Transverse colon (tissue), 4 donors: Measurements from ENCODE around the gene GABPA.

Source experiments
- EP300 ChIP-seq: sonication (generic); formaldehyde crosslinking; IDR thresholded peaks from one replicate; pipeline ENCODE4 v1.6.1; 2017; ENCODE audit warnings: antibody characterized with exemption, low read depth
- POLR2A ChIP-seq: fragments of 450-650 bp; IDR thresholded peaks from one replicate; pipeline ENCODE4 v1.6.1; 2016; ENCODE audit warnings: antibody characterized with exemption, mild to moderate bottlenecking, moderate library complexity
- POLR2AphosphoS5 ChIP-seq, 3 donors: sonication (generic); formaldehyde crosslinking; IDR thresholded peaks; one replicate each; pipeline ENCODE4 v1.6.1; 2016; ENCODE audit warnings: antibody characterized with exemption in 3 of 3
- TF ChIP-seq, protein P1 (sequence below), 5 experiments: fragments of 200-600 bp in 3 of 5; fragments of 450-650 bp in 2 of 5; sonication (generic) in 3 of 5; IDR thresholded peaks; 1 replicate in 2 of 5; 2 replicates in 3 of 5; pipeline ENCODE4 v1.5.1; 2016 to 2017; ENCODE audit warnings: antibody characterized with exemption in 5 of 5, inconsistent platforms in 3 of 5, mild to moderate bottlenecking in 2 of 5, moderate library complexity in 1 of 5

DNA sequence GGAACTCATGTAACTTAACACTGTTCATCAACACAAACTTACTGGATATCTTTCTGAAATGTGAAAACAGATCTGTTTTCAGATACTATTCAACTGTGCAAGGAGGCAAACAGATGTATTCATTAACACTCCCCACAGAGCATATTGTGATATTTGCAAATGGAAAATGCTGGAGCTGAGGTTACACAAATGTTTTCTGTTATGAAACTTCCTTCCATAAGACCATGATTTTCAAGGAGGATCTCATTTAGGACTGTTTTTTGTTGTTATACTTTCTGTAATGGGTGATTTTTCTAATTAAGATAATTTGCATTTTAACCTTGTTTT lies 56.1 kb downstream of the GABPA start:
- TF ChIP-seq POLR2AphosphoS5 (IDR thresholded peaks at IDR 0.05) (no peak), POLR2A (no peak), EP300 (no peak)
- TF ChIP-seq, protein P1, sequence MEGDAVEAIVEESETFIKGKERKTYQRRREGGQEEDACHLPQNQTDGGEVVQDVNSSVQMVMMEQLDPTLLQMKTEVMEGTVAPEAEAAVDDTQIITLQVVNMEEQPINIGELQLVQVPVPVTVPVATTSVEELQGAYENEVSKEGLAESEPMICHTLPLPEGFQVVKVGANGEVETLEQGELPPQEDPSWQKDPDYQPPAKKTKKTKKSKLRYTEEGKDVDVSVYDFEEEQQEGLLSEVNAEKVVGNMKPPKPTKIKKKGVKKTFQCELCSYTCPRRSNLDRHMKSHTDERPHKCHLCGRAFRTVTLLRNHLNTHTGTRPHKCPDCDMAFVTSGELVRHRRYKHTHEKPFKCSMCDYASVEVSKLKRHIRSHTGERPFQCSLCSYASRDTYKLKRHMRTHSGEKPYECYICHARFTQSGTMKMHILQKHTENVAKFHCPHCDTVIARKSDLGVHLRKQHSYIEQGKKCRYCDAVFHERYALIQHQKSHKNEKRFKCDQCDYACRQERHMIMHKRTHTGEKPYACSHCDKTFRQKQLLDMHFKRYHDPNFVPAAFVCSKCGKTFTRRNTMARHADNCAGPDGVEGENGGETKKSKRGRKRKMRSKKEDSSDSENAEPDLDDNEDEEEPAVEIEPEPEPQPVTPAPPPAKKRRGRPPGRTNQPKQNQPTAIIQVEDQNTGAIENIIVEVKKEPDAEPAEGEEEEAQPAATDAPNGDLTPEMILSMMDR (IDR thresholded peaks at IDR 0.05) = no peak
